GM12891 (cell line): ENCODE results near the gene POP5.
"Not testable (repeated sequence)": the region's sequence is repeated elsewhere in the genome, so short reads cannot be mapped to it uniquely, and the experiment has no call there.

Experiments
- DNase-seq: peaks from one replicate; pipeline ENCODE4 v3.0.0; 2011; ENCODE audit warnings: low spot score; ENCODE audit not compliant: insufficient read length
- FAIRE-seq: peaks from 2 replicates; lab custom pipeline; 2011; peaks lifted over from hg19 to GRCh38; lab: Jason Lieb, UNC
- PAX5 ChIP-seq: IDR thresholded peaks from 2 replicates; pipeline ENCODE4 v1.6.1; 2011; ENCODE audit warnings: low read length, moderate library complexity, mild to moderate bottlenecking; ENCODE audit not compliant: insufficient read depth, severe bottlenecking
- POLR2A ChIP-seq: IDR thresholded peaks from 2 replicates; pipeline ENCODE4 v1.6.1; 2011; ENCODE audit warnings: low read depth, low read length, control low read depth
- POLR2AphosphoS5 ChIP-seq: IDR thresholded peaks from 2 replicates; pipeline ENCODE4 v1.6.1; 2011; ENCODE audit warnings: low read depth, low read length, control low read depth
- POU2F2 ChIP-seq: IDR thresholded peaks from 2 replicates; pipeline ENCODE4 v1.6.1; 2011; ENCODE audit warnings: low read depth, mild to moderate bottlenecking, control low read depth, low read length, moderate library complexity
- SPI1 ChIP-seq: IDR thresholded peaks from 2 replicates; pipeline ENCODE4 v1.6.1; 2011; ENCODE audit warnings: low read depth, low read length, control low read depth
- TAF1 ChIP-seq: IDR thresholded peaks from 2 replicates; pipeline ENCODE4 v1.6.1; 2011; ENCODE audit warnings: low read depth, low read length, control low read depth

The POP5 gene

DNA sequence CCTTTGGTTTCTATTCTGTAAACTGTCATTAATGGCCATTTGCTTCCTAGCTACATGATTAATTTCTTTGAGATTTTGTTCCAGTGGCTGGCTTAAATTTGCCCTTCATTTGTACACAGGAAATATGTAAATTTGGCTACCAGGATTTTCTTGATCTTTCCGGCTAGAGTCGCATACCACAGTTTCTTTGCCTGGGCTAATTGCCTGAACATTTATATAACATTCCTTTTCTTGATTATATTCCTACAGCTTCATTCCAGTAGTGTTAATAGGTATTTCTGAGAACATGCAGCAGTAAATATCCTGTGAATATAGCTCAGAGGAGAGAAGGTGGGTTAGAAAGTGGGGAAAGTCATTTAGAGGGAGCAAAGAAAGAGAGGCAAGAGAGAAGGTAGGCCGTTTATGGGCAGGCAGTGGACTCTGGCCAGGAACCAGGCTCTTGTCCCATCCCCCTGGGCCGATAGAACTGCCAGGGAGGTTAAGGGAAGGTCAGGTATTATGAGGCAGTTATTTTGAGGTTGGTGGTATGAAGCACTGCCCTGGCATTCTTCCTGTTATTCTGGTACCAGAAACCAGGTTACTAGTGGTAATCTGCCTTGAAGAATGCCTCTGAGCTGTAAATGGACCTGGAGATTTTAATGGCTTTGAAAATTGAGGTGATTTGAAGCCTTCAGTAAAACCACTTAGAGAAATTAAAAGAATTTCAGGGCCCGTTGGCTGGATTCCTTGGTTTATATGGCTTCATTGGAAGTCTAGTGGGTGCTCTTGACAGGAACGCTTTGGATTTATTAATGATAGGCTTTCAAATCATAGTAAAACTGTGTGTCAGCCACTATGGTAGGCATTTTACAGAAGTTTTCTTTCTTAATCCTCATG is 42.7 kb downstream of the POP5 start:
- DNase-seq: no peak

DNA sequence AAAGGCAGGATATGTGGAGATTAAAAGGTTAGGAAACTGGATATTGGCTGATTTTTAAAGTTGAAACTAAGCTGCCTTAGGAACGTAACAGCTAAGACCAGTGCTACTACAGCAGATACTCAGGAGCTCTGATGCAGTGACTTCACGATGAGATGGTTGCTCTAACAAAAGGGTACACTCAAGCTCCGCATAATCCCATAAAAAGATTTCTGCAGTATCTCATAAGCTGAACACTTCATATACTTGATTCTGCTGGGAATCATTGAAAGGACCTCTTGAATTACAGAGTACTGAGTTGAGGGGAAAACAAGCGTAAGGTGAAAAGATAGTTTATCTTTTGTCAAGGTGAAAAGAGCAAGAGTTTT is 43.4 kb downstream of the POP5 start:
- no peak for FAIRE-seq
- TF ChIP-seq SPI1 (no peak), TAF1 (no peak), PAX5 (no peak)
- DNase-seq: no peak

More for the DNA sequence above, 42.7 kb downstream of the POP5 start:
- no peak for FAIRE-seq
- no peak for TF ChIP-seq POLR2A
- no peak for TF ChIP-seq PAX5
- TF ChIP-seq POLR2AphosphoS5: no peak
- no peak for TF ChIP-seq POU2F2
- TF ChIP-seq SPI1: no peak
- TF ChIP-seq TAF1: no peak

DNA sequence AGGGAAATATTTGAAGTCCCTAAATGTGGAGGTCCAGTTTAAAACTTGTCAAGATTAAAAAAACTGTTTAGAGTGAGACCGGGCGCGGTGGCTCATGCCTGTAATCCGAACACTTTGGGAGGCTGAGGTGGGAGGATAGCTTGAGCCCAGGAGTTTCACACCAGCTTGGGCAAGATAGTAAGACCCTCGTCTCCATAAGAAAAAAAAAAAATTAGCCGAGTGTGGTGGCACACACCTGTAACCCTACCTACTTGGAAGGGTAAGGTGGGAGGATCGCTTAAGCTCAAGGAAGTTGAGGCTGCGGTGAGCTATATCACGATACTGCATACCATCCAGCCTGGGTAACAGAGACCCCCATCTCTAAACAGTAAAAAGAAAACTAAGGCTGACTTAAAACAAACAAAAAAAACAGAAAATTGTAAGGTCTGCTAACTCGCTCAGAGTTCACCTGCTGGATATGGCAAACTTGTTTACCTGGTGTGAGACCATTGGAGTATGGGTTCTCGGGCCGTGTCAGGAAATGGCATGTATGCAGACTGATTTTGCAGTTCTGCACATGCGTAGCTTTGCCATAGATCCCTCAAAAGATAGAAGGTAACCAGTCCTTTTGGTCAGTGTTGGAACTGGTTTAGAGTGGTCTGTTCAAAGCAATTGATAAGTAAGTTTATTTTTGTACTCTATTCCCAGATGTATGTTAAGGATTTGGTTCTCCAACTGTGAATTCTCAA is 45.0 kb downstream of the POP5 start:
- TF ChIP-seq POLR2AphosphoS5 (no peak), SPI1 (no peak), POLR2A (no peak), PAX5 (no peak)
- FAIRE-seq (peak; percentile 76), DNase-seq (no peak)

- FAIRE-seq (peak; percentile 80), DNase-seq (no peak)
- TF ChIP-seq PAX5 (no peak), TAF1 (peak; percentile 9; the same call in 1 of the 2 replicates), POU2F2 (no peak), SPI1 (peak; percentile 40), POLR2A (peak; percentile 43; the same call in 1 of the 2 replicates)
These were observed 46.2 kb downstream of the POP5 start for GRCh38 chr12:120534703-120535655.

DNA sequence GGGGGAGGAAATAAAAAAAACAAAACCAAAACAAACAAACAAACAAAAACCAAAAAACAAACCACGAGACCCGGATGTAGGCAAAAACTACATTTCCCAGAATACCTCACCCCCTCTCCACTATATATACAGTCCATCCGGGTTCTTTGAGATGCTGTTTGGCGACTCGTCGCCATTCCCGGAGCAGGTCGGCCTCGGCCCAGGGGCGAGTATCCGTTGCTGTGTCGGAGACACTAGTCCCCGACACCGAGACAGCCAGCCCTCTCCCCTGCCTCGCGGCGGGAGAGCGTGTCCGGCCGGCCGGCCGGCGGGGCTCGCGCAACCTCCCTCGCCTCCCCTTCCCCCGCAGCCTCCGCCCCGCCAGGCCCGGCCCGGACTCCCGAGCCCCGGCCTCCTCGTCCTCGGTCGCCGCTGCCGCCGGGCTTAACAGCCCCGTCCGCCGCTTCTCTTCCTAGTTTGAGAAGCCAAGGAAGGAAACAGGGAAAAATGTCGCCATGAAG is 46.9 kb downstream of the POP5 start, which contains the start of gene RNF10:
RNF10 (plus strand) TSS at position 154 of the 500 bp plus-strand sequence. CDS start 456 bp downstream, outside the sequence.
- DNase-seq (peak; percentile 84), FAIRE-seq (peak; percentile 66)
- TF ChIP-seq POU2F2: 0 out of 2 replicates have a peak, but pooled peaks have one; percentile 34
- TF ChIP-seq PAX5: no peak
- TF ChIP-seq TAF1: peak; percentile 72; the same call in 1 of the 2 replicates
- peak; percentile 97 for TF ChIP-seq POLR2A
- TF ChIP-seq POLR2AphosphoS5: peak; percentile 92
- TF ChIP-seq SPI1: no peak

DNA sequence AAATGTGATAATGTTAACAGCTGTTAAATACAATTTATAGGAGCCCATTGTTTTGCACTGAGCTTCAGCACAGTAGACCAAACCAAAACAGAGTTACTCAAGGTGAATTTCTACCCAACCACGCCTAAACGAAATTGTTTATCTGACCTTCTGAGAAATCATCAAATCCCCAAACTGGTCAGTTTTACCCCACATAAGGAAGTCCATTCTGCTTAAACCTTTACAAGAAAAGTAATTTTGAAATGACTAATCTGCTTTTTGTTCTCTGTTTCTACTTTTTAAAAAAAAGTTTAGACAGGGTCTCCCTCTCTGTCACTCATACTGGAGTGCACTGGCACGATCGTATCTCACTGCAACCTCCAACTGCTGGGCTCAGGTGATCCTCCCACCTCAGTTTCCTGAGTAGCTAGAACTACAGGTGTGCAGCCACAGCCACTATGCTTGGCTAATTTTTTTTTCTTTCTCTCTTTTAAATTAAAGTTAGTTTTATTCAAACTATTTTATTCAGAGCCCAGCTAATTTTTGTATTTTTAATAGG is 48.4 kb downstream of the POP5 start:
- FAIRE-seq: peak; percentile 52
- TF ChIP-seq POLR2A (no peak), SPI1 (peak; percentile 50; the same call in 1 of the 2 replicates)
- no peak for DNase-seq

GRCh38 chr12:120530418-120530761 is 50.8 kb downstream of the POP5 start:
- DNase-seq, FAIRE-seq: not testable (repeated sequence)

DNA sequence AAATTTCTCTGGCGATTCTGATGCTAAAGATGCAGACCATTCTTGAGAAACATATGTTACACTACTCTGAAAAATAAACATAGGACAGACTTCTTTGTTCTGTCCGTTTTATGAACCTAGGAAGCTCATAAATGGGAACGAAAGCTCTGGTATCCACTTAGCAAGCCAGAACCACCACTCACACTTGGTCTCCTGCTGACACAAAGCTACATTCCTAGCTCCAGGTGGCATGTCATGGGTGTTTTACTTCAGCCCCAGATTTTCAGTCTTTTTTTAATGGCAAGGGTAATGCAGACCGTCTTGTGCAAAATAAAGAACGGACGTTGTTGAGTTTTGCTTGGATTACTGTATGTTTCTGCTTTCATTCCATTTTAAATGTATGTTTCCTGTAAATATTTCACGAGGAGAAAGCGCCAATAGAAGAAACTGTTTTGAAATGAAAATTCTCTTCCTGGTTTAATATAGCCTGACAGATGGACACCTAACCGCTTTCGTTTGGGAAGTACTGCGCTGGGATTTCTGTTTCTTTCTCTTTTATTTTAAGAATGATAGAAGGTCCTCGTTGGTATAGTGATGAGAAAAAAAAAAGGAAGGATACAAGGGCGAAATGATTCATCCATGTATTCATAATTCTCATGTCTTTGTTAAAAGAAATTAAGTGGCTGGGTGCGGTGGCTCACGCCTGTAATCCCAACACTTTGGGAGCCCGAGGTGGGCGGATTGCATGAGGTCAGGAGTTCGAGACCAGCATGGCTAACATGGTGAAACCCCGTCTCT is 51.4 kb downstream of the POP5 start:
- FAIRE-seq (no peak), DNase-seq (no peak)
- TF ChIP-seq POU2F2 (no peak), TAF1 (no peak), POLR2A (peak; percentile 40; the same call in 1 of the 2 replicates), POLR2AphosphoS5 (0 out of 2 replicates have a peak, but pooled peaks have one; percentile 33), SPI1 (no peak), PAX5 (no peak)
